ENCODE results near the gene TREH. TPM values are rescaled to one million over a fixed set of nuclear protein-coding genes. Genes with fewer than 3 reads are reported as not detected.

TREH gene
- total and polyA plus RNA-seq, 2 of the 8 experiments (the other 6 are each of a cell fraction or from before 2014, with no cell fraction given) = 0.03 TPM; not detected in 1

DNA sequence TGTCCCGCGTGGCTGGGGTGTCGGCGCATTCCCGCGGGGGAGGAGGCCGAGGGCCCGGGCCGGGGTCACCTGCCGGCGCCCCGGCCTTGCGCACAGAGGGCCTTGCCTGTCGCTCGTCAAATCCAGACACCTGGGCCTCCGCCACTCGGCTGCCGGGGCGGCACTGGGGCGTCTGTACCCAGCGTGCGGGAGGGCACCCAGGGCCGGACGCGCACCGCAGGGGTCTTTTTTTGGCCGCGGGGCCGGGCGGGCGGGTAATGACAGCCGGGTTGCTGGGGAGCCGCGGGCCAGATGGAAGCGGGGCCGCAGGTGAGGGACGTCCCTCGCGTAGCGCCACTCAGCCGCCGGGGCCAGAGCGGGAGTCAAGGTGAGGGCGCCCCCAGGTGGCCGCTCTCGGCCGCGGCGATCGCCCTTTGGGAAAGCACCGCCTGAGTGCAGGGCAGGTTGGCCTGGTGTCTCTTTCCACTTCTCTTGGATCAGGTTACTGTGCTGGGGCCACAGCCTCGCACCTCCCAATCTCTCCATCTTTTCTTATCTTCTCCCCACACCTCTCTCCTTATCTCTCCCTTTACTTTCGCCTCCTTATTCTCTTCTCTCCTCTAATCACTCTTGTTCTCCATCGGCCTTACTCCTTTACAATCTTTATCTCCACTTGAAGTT, 68.5 kb downstream of the TREH start (continued):
- TF ChIP-seq JUND (IDR thresholded peaks at IDR 0.05; ENCODE audit: low read length) (0 out of 2 replicates have a peak, but pooled peaks have one; percentile 4), TEAD4 (IDR thresholded peaks at IDR 0.05; ENCODE audit: low read depth, low read length) (no peak), SIX5 (IDR thresholded peaks at IDR 0.05; ENCODE audit: low read depth, low read length) (no peak), TAF1 (IDR thresholded peaks at IDR 0.05; ENCODE audit: low read depth, low read length) (no peak), CEBPB (IDR thresholded peaks at IDR 0.05; ENCODE audit: low read depth, low read length) (no peak), NRF1 (IDR thresholded peaks at IDR 0.05; ENCODE audit: low read depth, low read length) (no peak), CREB1 (IDR thresholded peaks at IDR 0.05) (peak; percentile 54), NANOG (IDR thresholded peaks at IDR 0.05; ENCODE audit: insufficient read depth, low read depth, low read length, poor library complexity, severe bottlenecking) (peak; percentile 52), POLR2AphosphoS5 (IDR thresholded peaks at IDR 0.05; ENCODE audit: low read depth, low read length) (no peak), BACH1 (IDR thresholded peaks at IDR 0.05; ENCODE audit: low read length) (peak; percentile 44; the same call in 1 of the 2 replicates), GABPA (IDR thresholded peaks at IDR 0.05; ENCODE audit: borderline replicate concordance, insufficient read depth, low read length) (no peak), SP1 (IDR thresholded peaks at IDR 0.05; ENCODE audit: low read depth, low read length) (no peak), SIN3A (conservative IDR thresholded peaks at IDR 0.05 in 1 of 2, IDR thresholded peaks at IDR 0.05 in 1 of 2; ENCODE audit: low read depth in 1 of 2, low read length in 2 of 2) (peak in 1 of 2 experiments; percentile 46; a peak in 1 of 4 replicates), FOSL1 (IDR thresholded peaks at IDR 0.05; ENCODE audit: insufficient read depth, low read depth, low read length) (no peak), RBBP5 (IDR thresholded peaks at IDR 0.05; ENCODE audit: borderline replicate concordance, low read depth, low read length) (no peak), SRF (IDR thresholded peaks at IDR 0.05; ENCODE audit: low read depth, low read length) (no peak), HDAC2 (IDR thresholded peaks at IDR 0.05; ENCODE audit: borderline replicate concordance in 1 of 2, low read depth in 2 of 2, low read length in 2 of 2) (no peak), TCF12 (IDR thresholded peaks at IDR 0.05; ENCODE audit: low read depth, low read length) (no peak), GTF2F1 (IDR thresholded peaks at IDR 0.05; ENCODE audit: borderline replicate concordance, low read depth, low read length) (no peak), ASH2L (IDR thresholded peaks at IDR 0.05; ENCODE audit: low read length) (no peak), BCL11A (IDR thresholded peaks at IDR 0.05; ENCODE audit: low read depth in 2 of 2, low read length in 2 of 2) (no peak), CBX5 (IDR thresholded peaks at IDR 0.05; ENCODE audit: low read depth, low read length) (no peak), RXRA (IDR thresholded peaks at IDR 0.05; ENCODE audit: insufficient read depth, low read depth, low read length) (no peak), MAFK (IDR thresholded peaks at IDR 0.05; ENCODE audit: low read depth, low read length) (no peak), KDM5A (IDR thresholded peaks at IDR 0.05; ENCODE audit: low read length) (no peak)
- TF ChIP-seq, protein P1, sequence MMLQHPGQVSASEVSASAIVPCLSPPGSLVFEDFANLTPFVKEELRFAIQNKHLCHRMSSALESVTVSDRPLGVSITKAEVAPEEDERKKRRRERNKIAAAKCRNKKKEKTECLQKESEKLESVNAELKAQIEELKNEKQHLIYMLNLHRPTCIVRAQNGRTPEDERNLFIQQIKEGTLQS (IDR thresholded peaks at IDR 0.05; ENCODE audit: insufficient read depth, low read depth, low read length) = no peak
